GM12891 (cell line): Measurements from ENCODE around the gene IL1F10.

Experiments
- POLR2A ChIP-seq: IDR thresholded peaks from 2 replicates; pipeline ENCODE4 v1.6.1; 2011; ENCODE audit warnings: low read depth, low read length, control low read depth
- POLR2AphosphoS5 ChIP-seq: IDR thresholded peaks from 2 replicates; pipeline ENCODE4 v1.6.1; 2011; ENCODE audit warnings: low read depth, low read length, control low read depth
- POU2F2 ChIP-seq: IDR thresholded peaks from 2 replicates; pipeline ENCODE4 v1.6.1; 2011; ENCODE audit warnings: low read depth, mild to moderate bottlenecking, control low read depth, low read length, moderate library complexity
- TAF1 ChIP-seq: IDR thresholded peaks from 2 replicates; pipeline ENCODE4 v1.6.1; 2011; ENCODE audit warnings: low read depth, low read length, control low read depth

DNA sequence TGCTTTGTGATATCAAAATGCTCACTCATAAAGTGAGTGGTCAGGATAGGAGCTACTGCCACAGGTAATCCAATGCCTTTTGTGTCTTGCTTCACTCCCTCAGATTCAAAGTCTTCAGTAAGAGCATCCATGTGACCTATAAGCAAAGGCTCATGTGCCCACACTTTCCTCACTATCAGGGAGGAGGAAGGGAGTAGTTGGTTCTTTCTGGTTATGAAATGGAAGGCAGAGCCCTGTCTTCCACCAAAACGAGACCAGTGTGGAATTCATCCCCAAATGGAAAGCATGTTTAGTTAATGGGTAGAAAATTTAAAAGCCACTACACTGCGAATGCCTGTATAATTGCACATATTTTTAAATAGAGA lies 25.8 kb downstream of the IL1F10 start:
- no peak for TF ChIP-seq POLR2A
- TF ChIP-seq TAF1: no peak
- TF ChIP-seq POLR2AphosphoS5: no peak
- TF ChIP-seq POU2F2: no peak
